HG03060 (cell line): ENCODE results near the gene TMEM141.
"Not testable (repeated sequence)": the region's sequence is repeated elsewhere in the genome, so short reads cannot be mapped to it uniquely, and the experiment has no call there.

Experiments used
- ATAC-seq: cut with Tn5 transposase; IDR thresholded peaks from one replicate; pipeline ENCODE4 v1.9.1; 2021; ENCODE audit warnings: low read depth, moderate number of reproducible peaks; ENCODE audit not compliant: unreplicated experiment

Gene TMEM141

DNA sequence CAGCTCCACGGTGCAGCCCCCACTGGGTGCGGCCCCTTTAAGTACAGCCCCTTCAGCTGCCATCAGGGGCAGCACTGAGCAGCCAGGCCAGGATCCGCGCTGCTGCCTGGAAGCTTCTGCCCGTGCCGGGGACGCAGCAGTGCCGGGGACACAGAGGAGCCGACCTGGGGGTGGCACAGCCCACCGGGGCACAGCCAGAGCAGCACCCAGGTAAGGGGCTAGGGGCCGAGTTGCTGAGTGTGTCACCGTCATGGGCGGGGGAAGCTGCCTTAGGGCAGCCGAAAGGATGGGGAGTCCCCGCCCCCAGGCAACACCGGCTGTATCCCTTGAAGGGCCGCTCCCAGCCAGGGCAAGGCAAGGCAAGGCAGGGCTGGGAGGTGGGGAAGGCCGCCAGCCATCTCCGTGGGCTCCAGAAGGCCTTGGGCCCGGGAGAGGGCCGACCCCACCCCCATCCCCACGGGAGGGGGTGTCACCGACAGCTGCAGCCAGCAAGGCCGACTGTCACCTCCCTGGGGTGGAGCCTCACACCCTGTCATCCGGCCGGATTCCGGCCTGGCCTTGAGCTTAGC, 51.3 kb downstream of the TMEM141 start, which contains the start of gene AJM1:
Gene AJM1, plus strand, starts transcription at position 99 of the 569 bp plus-strand sequence. CDS start 1,937 bp downstream, outside the sequence.
- ATAC-seq: not testable (repeated sequence)
